Neural crest cell (in vitro differentiated cells): ENCODE data around the gene BRINP2. TPM values are rescaled to one million over a fixed set of nuclear protein-coding genes. Genes with fewer than 3 reads are reported as not detected.

Source experiments
- DNase-seq: peaks from one replicate; pipeline ENCODE4 v3.0.0; 2021; ENCODE audit warnings: low read depth, mixed read lengths, low spot score
- H3K27ac Mint-ChIP-seq: one replicate; pipeline ENCODE4 v1.8.0; 2021; ENCODE audit warnings: mild to moderate bottlenecking, mixed read lengths; ENCODE audit not compliant: unreplicated experiment
- H3K27me3 Mint-ChIP-seq: 2 replicates; pipeline ENCODE4 v1.8.0; 2021; ENCODE audit warnings: low read depth, mild to moderate bottlenecking, mixed read lengths
- H3K36me3 Mint-ChIP-seq: 2 replicates; pipeline ENCODE4 v1.8.0; 2021; ENCODE audit warnings: low read depth, mild to moderate bottlenecking, mixed read lengths
- H3K4me1 Mint-ChIP-seq: 2 replicates; pipeline ENCODE4 v1.8.0; 2021; ENCODE audit warnings: mixed read lengths
- H3K4me3 Mint-ChIP-seq: one replicate; pipeline ENCODE4 v1.8.0; 2021; ENCODE audit warnings: mild to moderate bottlenecking, mixed read lengths
- H3K9me3 Mint-ChIP-seq: 2 replicates; pipeline ENCODE4 v1.8.0; 2021; ENCODE audit warnings: mixed read lengths
- CTCF ChIP-seq: fragments of 200-600 bp; sonication (generic); conservative IDR thresholded peaks from 2 replicates; pipeline ENCODE4 v1.5.0; 2021; ENCODE audit warnings: antibody characterized with exemption, mild to moderate bottlenecking
- total RNA-seq: library from RNA; stranded (reverse); gene quantifications from 2 replicates; pipeline ENCODE4 v1.2.1, GENCODE V29; 2021

Gene BRINP2
- total RNA-seq, 1 donor from 2014 or later = 1.4 TPM

GRCh38 chr1:177282976-177283375 is 112.2 kb downstream of the BRINP2 start:
- no peak for DNase-seq
- H3K27ac Mint-ChIP-seq = no peak overlapping the region
- TF ChIP-seq CTCF = no peak
- H3K27me3 Mint-ChIP-seq = no peaks in the 10 kb centered on the region
- H3K36me3 Mint-ChIP-seq = no peaks in the 10 kb centered on the region
- H3K4me3 Mint-ChIP-seq = no peak overlapping the region
- peaks cover 2% of the 10 kb centered on the region for H3K9me3 Mint-ChIP-seq
- H3K4me1 Mint-ChIP-seq = peaks cover 23% of the 10 kb centered on the region

- Mint-ChIP-seq H3K4me3 (no peak overlapping the region), H3K36me3 (no peaks in the 10 kb centered on the region), H3K9me3 (peaks cover 2% of the 10 kb centered on the region), H3K27ac (no peak overlapping the region), H3K27me3 (no peaks in the 10 kb centered on the region), H3K4me1 (peaks cover 23% of the 10 kb centered on the region)
- DNase-seq = no peak
- no peak for TF ChIP-seq CTCF
Measured at GRCh38 chr1:177283380-177283779, 112.6 kb downstream of the BRINP2 start.

- TF ChIP-seq CTCF = no peak
- no peaks in the 10 kb centered on the region for H3K36me3 Mint-ChIP-seq
- DNase-seq = no peak
- H3K27me3 Mint-ChIP-seq = no peaks in the 10 kb centered on the region
- H3K27ac Mint-ChIP-seq = peak overlapping the region; percentile 45
- H3K4me1 Mint-ChIP-seq = peaks cover 22% of the 10 kb centered on the region
- H3K9me3 Mint-ChIP-seq = peaks cover 2% of the 10 kb centered on the region
- no peak overlapping the region for H3K4me3 Mint-ChIP-seq
Measured at GRCh38 chr1:177286396-177286795, 115.6 kb downstream of the BRINP2 start.

GRCh38 chr1:177287270-177287669 is 116.5 kb downstream of the BRINP2 start:
- H3K27ac Mint-ChIP-seq = peak overlapping the region; percentile 1
- DNase-seq = no peak
- no peak for TF ChIP-seq CTCF
- H3K9me3 Mint-ChIP-seq = peaks cover 2% of the 10 kb centered on the region
- peaks cover 13% of the 10 kb centered on the region for H3K4me1 Mint-ChIP-seq
- no peak overlapping the region for H3K4me3 Mint-ChIP-seq
- H3K27me3 Mint-ChIP-seq = no peaks in the 10 kb centered on the region
- no peaks in the 10 kb centered on the region for H3K36me3 Mint-ChIP-seq

GRCh38 chr1:177287994-177288393 is 117.2 kb downstream of the BRINP2 start:
- H3K9me3 Mint-ChIP-seq = peaks cover 2% of the 10 kb centered on the region
- H3K4me1 Mint-ChIP-seq = peaks cover 6% of the 10 kb centered on the region
- no peak for TF ChIP-seq CTCF
- H3K4me3 Mint-ChIP-seq = no peak overlapping the region
- no peaks in the 10 kb centered on the region for H3K36me3 Mint-ChIP-seq
- no peak for DNase-seq
- no peak overlapping the region for H3K27ac Mint-ChIP-seq
- H3K27me3 Mint-ChIP-seq = no peaks in the 10 kb centered on the region

- no peak for TF ChIP-seq CTCF
- no peaks in the 10 kb centered on the region for H3K27me3 Mint-ChIP-seq
- H3K27ac Mint-ChIP-seq = no peak overlapping the region
- peaks cover 2% of the 10 kb centered on the region for H3K36me3 Mint-ChIP-seq
- H3K4me3 Mint-ChIP-seq = no peak overlapping the region
- DNase-seq = no peak
- no peaks in the 10 kb centered on the region for H3K4me1 Mint-ChIP-seq
- peaks cover 4% of the 10 kb centered on the region for H3K9me3 Mint-ChIP-seq
Measured at GRCh38 chr1:177289532-177289931, 118.8 kb downstream of the BRINP2 start.
